ENCODE measurements around the gene MMP28.

MMP28 gene

GRCh38 chr17:35841505-35841904 lies 46.1 kb upstream of the MMP28 start:
- Histone ChIP-seq H3K9ac (no peak overlapping the region), H3K27me3 (ENCODE audit: control insufficient read depth, insufficient read depth, low read length) (no peaks in the 10 kb centered on the region), H3K4me1 (no peaks in the 10 kb centered on the region), H3K27ac (no peak overlapping the region), H2AFZ (no peak overlapping the region), H3K4me2 (ENCODE audit: low read length) (no peak overlapping the region), H3K9me3 (ENCODE audit: control insufficient read depth, low read length) (no peaks in the 10 kb centered on the region), H3K79me2 (no peaks in the 10 kb centered on the region), H3K4me3 (ENCODE audit: low read depth, low read length) (no peak overlapping the region), H3K36me3 (ENCODE audit: control insufficient read depth, insufficient read depth, low read length) (no peaks in the 10 kb centered on the region)
- no peak for TF ChIP-seq CTCF (IDR thresholded peaks at IDR 0.05)

GRCh38 chr17:35841101-35841500 lies 45.7 kb upstream of the MMP28 start:
- no peaks in the 10 kb centered on the region for H3K79me2 ChIP-seq
- no peak overlapping the region for H2AFZ ChIP-seq
- H3K4me3 ChIP-seq (ENCODE audit: low read depth, low read length) = no peak overlapping the region
- no peak for TF ChIP-seq CTCF (IDR thresholded peaks at IDR 0.05)
- H3K27me3 ChIP-seq (ENCODE audit: control insufficient read depth, insufficient read depth, low read length) = no peaks in the 10 kb centered on the region
- no peaks in the 10 kb centered on the region for H3K9me3 ChIP-seq (ENCODE audit: control insufficient read depth, low read length)
- H3K36me3 ChIP-seq (ENCODE audit: control insufficient read depth, insufficient read depth, low read length) = no peaks in the 10 kb centered on the region
- H3K9ac ChIP-seq = no peak overlapping the region
- no peak overlapping the region for H3K4me2 ChIP-seq (ENCODE audit: low read length)
- no peak overlapping the region for H3K27ac ChIP-seq
- no peaks in the 10 kb centered on the region for H3K4me1 ChIP-seq

- H3K4me3 ChIP-seq (ENCODE audit: low read depth, low read length) = no peak overlapping the region
- TF ChIP-seq CTCF (IDR thresholded peaks at IDR 0.05) = no peak
- H2AFZ ChIP-seq = no peak overlapping the region
- no peak overlapping the region for H3K9ac ChIP-seq
- H3K36me3 ChIP-seq (ENCODE audit: control insufficient read depth, insufficient read depth, low read length) = no peaks in the 10 kb centered on the region
- H3K27me3 ChIP-seq (ENCODE audit: control insufficient read depth, insufficient read depth, low read length) = no peaks in the 10 kb centered on the region
- H3K27ac ChIP-seq = no peak overlapping the region
- H3K4me2 ChIP-seq (ENCODE audit: low read length) = no peak overlapping the region
- H3K79me2 ChIP-seq = peaks cover 7% of the 10 kb centered on the region
- H3K4me1 ChIP-seq = no peaks in the 10 kb centered on the region
- no peaks in the 10 kb centered on the region for H3K9me3 ChIP-seq (ENCODE audit: control insufficient read depth, low read length)
These were observed 29.8 kb upstream of the MMP28 start for GRCh38 chr17:35825206-35825605.

GRCh38 chr17:35821308-35821707 lies 25.9 kb upstream of the MMP28 start:
- Histone ChIP-seq H3K9ac (no peak overlapping the region), H3K36me3 (ENCODE audit: control insufficient read depth, insufficient read depth, low read length) (no peaks in the 10 kb centered on the region), H2AFZ (no peak overlapping the region), H3K27ac (no peak overlapping the region), H3K27me3 (ENCODE audit: control insufficient read depth, insufficient read depth, low read length) (no peaks in the 10 kb centered on the region), H3K9me3 (ENCODE audit: control insufficient read depth, low read length) (no peaks in the 10 kb centered on the region), H3K4me1 (peaks cover 4% of the 10 kb centered on the region), H3K79me2 (peaks cover 24% of the 10 kb centered on the region), H3K4me2 (ENCODE audit: low read length) (no peak overlapping the region), H3K4me3 (ENCODE audit: low read depth, low read length) (no peak overlapping the region)
- no peak for TF ChIP-seq CTCF (IDR thresholded peaks at IDR 0.05)

GRCh38 chr17:35819455-35819854 lies 24.0 kb upstream of the MMP28 start:
- H3K4me2 ChIP-seq (ENCODE audit: low read length) = no peak overlapping the region
- H3K9me3 ChIP-seq (ENCODE audit: control insufficient read depth, low read length) = no peaks in the 10 kb centered on the region
- no peak overlapping the region for H3K4me3 ChIP-seq (ENCODE audit: low read depth, low read length)
- H2AFZ ChIP-seq = no peak overlapping the region
- H3K27me3 ChIP-seq (ENCODE audit: control insufficient read depth, insufficient read depth, low read length) = no peaks in the 10 kb centered on the region
- no peaks in the 10 kb centered on the region for H3K36me3 ChIP-seq (ENCODE audit: control insufficient read depth, insufficient read depth, low read length)
- H3K27ac ChIP-seq = no peak overlapping the region
- TF ChIP-seq CTCF (IDR thresholded peaks at IDR 0.05) = no peak
- peaks cover 7% of the 10 kb centered on the region for H3K4me1 ChIP-seq
- peaks cover 38% of the 10 kb centered on the region for H3K79me2 ChIP-seq
- H3K9ac ChIP-seq = no peak overlapping the region

Data from parathyroid adenoma (tissue), 2 donors.